Epithelial cell of proximal tubule (primary cell): ENCODE measurements around the gene BTAF1. TPM values are rescaled to one million over a fixed set of nuclear protein-coding genes. Genes with fewer than 3 reads are reported as not detected.

ENCODE experiments used
- DNase-seq: peaks from one replicate; pipeline ENCODE4 v3.0.0-alpha.2; 2011; ENCODE audit warnings: low read depth
- H3K4me3 ChIP-seq: 2 replicates; pipeline ENCODE4 v1.5.1; 2011; ENCODE audit warnings: low read depth, mild to moderate bottlenecking, low read length
- CTCF ChIP-seq: conservative IDR thresholded peaks from 2 replicates; pipeline ENCODE4 v1.5.1; 2012; ENCODE audit warnings: low read depth, mild to moderate bottlenecking, low read length
- total RNA-seq: library from RNA; depleted of rRNA; stranded (reverse); fragments of >200 nt; gene quantifications from 2 replicates; pipeline ENCODE4 v1.2.3, GENCODE V29; 2015

BTAF1 gene
- total RNA-seq, 1 donor from 2014 or later = 35.2 TPM

GRCh38 chr10:91953600-91954160 is 30.1 kb downstream of the BTAF1 start:
- no peak overlapping the region for H3K4me3 ChIP-seq
- DNase-seq = no peak
- TF ChIP-seq CTCF = no peak

GRCh38 chr10:91955114-91955513 is 31.5 kb downstream of the BTAF1 start:
- DNase-seq = no peak

GRCh38 chr10:91957091-91957490 is 33.5 kb downstream of the BTAF1 start:
- no peak for TF ChIP-seq CTCF
- DNase-seq = no peak

More at GRCh38 chr10:91955114-91955513, 31.5 kb downstream of the BTAF1 start:
- no peak for TF ChIP-seq CTCF
- H3K4me3 ChIP-seq = no peak overlapping the region

GRCh38 chr10:91969297-91969696 is 45.7 kb downstream of the BTAF1 start:
- DNase-seq = no peak
- H3K4me3 ChIP-seq = no peak overlapping the region
- TF ChIP-seq CTCF = no peak

More at GRCh38 chr10:91957091-91957490, 33.5 kb downstream of the BTAF1 start:
- no peak overlapping the region for H3K4me3 ChIP-seq

- TF ChIP-seq CTCF = no peak
- no peak for DNase-seq
- no peak overlapping the region for H3K4me3 ChIP-seq
Observed at GRCh38 chr10:91974960-91975359, 51.4 kb downstream of the BTAF1 start.

GRCh38 chr10:91975438-91975837 is 51.9 kb downstream of the BTAF1 start:
- no peak for TF ChIP-seq CTCF
- DNase-seq = no peak
- H3K4me3 ChIP-seq = no peak overlapping the region

- no peak for TF ChIP-seq CTCF
- no peak overlapping the region for H3K4me3 ChIP-seq
- no peak for DNase-seq
Observed at GRCh38 chr10:91976317-91977051, 52.9 kb downstream of the BTAF1 start.
